HS-5 (cell line): ENCODE results near the gene AAGAB.

Experiments used
- DNase-seq: peaks from one replicate; pipeline ENCODE4 v3.0.0-alpha.2; 2012; ENCODE audit warnings: low read depth

AAGAB gene

GRCh38 chr15:67210555-67211168 lies 43.8 kb downstream of the AAGAB start:
- no peak for DNase-seq

- no peak for DNase-seq
These were observed 46.1 kb downstream of the AAGAB start for GRCh38 chr15:67208396-67208795.

GRCh38 chr15:67207555-67208207 lies 46.8 kb downstream of the AAGAB start:
- DNase-seq: no peak

GRCh38 chr15:67202991-67203390 lies 51.5 kb downstream of the AAGAB start:
- no peak for DNase-seq

DNA sequence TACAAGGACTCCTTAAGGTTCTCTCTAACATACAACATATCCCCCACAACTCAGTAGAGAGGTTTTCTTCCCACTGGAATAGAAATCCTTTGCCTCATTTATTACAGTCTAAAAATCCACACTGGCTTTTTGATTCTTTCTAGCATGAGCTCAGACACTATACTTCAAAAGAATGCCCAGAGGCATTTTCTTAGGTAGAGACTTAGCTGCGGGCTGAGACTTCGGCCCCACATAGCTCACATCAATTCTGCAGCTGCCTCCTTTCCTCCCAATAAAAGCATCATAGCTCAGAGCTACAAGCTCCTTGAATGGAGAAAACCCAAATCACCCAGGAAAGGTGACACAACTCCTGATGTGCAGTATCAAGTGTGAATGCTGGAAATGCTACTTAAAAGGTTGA lies 52.4 kb downstream of the AAGAB start:
- no peak for DNase-seq

DNA sequence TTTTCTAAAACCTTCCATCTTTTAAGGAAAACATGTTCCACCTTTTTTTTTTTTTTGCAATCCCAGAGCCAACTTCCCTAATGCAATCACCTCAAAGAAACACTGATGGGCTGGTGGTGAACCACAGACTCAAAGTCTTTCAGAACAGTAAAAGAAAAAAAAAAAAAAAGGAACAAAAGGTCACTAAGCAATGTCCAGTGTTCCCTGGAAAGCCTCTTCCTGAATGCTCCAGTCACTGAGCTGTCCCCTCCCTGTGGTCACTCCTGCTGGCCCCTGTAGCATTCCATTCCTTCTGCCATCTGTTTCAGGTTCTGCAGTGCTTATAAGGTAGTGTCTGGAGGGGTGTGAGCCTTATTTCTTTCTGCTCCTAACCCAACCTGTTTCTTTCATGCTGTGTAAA lies 53.3 kb downstream of the AAGAB start:
- DNase-seq: no peak

- no peak for DNase-seq
These were observed 54.3 kb downstream of the AAGAB start for GRCh38 chr15:67199881-67200763.

DNA sequence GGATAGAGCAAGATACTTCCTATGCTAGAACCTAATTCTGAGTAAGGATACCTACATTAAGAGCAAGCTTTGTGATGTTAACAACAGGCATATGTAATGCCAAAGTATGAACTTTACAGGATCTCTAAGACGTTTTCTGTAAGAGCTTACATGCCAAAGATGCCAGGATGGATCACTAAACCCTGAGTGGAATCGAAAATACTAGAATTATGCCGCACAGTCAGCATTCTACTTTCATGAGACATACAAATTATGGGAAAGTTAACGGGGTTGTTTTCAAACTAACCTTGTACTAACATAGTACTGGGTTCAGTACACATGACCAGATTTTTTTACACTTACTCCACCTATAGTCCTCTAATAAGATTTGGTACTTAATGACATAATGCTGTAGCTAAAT lies 55.1 kb downstream of the AAGAB start:
- DNase-seq: no peak

GRCh38 chr15:67198157-67198754 lies 56.2 kb downstream of the AAGAB start:
- no peak for DNase-seq

DNA sequence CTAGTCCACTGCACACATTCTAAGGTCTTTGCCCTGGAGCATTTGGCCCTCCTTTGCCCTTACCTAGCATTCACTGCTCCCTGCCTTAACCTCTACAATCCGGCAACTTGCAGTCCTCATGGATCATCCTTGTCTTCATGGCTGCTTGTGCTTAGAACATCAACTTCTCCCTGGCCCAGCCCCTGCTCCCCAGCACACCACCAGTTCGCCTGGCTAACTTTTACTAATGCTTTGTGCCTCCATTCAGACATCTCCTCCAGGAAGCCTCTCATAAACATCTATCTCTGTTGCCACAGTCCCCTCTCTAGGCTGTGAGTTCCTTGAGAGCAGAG lies 57.1 kb downstream of the AAGAB start:
- DNase-seq: no peak

DNA sequence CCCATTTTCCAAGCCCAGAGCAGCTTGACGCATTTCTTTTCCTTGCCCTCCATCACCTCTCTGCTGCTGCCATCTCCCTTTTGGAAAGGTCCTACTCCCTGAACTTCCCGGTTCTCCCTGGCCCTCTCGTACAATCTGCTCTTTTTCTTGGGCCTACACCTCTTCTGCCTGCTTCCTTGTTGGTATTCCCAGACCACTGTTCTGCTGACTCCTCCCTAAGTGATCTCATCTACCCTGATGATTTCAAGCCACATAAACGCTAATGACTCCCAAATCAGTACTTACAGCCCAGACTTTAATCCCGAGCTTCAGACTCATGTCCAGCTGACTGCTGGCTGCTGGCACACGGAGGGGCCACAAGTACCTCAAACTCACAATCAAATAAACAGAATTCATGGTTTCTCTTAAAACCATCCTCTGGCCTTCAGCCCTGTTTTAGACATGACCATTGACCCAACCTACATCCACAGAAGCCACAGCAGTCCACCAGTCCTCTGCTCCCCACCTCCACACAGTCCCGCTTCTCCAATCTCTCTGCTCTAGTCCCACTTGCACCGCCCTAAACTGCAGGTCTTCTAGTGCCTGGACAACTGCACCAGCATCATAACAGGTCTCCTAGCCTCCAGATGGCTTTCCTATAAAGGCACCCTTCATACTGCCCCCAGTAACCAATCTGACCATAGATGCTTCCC lies 57.6 kb downstream of the AAGAB start:
- DNase-seq: peak; percentile 49

DNA sequence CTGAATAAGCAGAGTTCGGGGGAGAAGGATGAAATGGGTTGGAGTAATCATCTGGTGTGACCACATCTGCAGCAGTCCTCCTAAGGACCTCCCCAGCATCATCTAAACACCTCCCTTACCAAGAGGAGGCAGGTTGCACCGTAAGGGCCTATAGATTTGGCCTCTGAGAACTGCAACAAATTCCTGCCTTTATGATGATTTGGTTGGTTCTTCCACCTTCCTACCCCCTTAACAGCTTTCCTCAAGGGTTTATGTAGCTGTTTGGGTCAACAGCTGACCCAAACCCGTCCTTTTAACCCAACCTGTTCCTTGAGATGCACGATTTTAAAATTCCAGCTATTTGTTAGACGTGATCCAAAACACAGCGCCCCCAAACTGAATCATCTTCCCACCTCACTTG lies 58.2 kb downstream of the AAGAB start:
- no peak for DNase-seq

DNA sequence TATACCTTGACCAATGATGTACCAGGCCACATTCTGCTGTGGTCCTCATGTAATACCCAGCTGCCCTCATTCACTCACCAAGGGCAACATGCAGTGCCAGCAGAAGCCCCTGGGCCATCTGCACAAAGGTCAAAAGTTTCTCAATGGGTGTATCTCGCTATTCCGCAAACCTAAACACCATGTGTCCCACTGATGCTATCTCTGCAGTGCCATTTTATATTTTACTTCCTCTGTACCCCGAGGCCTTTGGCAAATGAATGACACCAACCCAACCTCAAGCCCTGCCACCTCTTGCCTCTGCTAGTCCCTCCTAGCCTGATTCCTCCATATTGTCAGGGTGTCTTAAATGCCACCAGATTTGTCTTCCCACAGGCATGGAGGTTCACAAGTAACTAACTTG lies 59.2 kb downstream of the AAGAB start:
- DNase-seq: no peak

DNA sequence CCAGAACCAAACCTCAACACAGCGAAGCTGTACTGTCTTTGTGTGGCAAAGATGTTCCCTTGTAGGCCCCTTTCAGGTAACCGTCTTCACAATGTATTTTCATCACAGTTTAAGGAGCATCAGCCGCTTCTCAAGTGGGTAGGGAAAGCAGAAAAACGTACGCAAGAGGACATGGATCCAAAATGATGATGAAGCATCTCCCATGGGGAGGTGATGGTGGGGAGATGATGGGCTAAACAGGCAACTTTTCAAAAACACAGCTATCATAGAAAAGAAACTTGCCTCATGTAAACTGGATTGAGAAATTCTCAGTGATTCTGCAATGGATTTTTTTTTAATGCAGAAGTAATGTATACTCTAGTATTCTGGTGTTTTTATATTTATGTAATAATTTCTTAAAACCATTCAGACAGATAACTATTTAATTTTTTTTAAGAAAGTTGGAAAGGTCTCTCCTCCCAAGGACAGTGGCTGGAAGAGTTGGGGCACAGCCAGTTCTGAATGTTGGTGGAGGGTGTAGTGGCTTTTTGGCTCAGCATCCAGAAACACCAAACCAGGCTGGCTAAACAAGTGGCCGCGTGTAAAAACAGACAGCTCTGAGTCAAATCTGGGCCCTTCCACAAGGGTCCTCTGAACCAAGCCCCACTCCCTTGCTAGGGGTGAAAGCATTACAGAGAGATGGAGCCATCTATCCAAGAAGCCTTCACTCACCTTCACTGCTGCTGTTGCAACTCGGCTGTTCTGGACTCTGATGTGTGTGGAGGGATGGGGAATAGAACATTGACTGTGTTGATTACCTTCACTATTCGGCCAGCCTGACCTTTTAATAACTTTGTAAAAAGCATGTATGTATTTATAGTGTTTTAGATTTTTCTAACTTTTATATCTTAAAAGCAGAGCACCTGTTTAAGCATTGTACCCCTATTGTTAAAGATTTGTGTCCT lies 60.0 kb downstream of the AAGAB start:
- no peak for DNase-seq

DNA sequence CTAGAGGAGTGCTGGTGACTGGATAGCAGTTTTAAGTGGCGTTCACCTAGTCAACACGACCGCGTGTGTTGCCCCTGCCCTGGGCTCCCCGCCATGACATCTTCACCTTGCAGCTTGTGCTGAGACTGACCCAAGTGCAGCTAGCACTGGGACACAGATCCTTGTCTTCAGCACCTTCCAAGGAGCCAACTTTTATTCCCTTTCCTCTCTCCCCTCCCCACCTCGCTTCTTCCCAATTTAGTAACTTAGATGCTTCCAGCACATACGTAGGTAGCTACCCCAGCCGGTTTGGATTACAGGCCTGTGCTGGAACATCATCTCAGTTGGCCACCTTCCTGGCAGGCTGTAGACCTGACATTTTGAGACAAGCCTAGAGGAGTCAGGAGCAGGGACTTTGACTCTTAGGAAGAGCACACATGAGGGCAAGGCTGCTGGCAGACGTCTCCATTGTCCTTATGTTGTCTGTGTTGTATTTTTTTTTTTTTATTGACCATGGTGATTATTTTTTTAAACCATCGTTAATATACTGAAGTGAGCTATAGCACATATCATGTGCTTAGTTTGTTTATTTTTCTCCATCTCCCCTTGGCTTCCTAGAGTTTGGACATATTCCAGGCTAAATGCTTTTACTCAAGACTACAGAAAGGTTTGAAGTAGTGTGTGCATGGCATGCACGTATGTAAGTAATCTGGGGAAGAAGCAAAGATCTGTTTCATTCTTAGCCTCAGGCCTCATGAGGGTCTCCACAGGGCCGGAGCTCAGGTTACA lies 61.1 kb downstream of the AAGAB start:
- no peak for DNase-seq

DNA sequence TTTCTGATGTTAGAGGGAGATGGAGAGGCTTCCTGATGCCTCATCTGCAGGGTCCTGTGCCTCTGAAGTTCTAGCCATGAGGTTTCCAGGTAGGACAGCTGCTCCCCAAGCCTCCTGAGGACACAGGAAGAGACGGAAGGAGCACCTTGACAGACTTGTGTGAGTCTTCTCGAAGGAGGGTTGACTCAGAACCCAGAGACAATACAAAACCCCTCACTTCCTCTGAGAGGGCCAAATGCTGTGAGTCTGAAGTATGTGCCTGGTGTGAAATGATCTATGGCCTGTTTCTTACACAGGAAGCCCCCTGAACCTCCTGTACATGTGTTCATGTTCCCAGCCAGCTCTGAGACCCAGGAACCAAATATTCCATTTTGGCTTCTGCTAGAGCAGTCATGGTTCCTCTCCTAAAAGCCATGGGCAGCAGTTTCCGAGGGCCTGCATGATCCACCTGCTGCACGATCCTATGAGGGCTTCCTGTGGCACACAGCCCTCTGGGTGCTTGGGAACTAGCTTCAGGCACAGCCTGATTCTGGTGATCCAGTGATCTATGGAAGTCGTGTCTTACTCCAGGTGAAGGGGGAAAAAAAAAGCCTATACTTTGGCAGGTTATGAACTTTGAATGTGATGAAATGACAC lies 62.2 kb downstream of the AAGAB start:
- DNase-seq: no peak

- no peak for DNase-seq
These were observed 63.6 kb downstream of the AAGAB start for GRCh38 chr15:67190813-67191212.

DNA sequence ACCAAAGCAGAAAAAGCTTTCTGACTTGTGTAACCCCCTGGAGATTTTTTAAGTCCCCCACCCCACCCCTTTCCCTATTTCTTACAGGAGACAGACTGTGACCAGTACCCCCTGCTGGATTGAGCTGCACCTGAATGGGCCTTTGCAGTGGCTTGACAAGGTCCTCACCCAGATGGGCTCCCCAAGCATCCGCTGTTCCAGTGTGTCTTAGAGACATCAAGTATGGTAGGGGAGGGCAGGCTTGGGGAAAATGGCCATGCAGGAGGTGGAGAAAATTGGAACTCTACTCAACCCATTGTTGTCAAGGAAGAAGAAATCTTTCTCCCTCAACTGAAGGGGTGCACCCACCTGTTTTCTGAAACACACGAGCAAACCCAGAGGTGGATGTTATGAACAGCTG lies 64.1 kb downstream of the AAGAB start:
- no peak for DNase-seq

DNA sequence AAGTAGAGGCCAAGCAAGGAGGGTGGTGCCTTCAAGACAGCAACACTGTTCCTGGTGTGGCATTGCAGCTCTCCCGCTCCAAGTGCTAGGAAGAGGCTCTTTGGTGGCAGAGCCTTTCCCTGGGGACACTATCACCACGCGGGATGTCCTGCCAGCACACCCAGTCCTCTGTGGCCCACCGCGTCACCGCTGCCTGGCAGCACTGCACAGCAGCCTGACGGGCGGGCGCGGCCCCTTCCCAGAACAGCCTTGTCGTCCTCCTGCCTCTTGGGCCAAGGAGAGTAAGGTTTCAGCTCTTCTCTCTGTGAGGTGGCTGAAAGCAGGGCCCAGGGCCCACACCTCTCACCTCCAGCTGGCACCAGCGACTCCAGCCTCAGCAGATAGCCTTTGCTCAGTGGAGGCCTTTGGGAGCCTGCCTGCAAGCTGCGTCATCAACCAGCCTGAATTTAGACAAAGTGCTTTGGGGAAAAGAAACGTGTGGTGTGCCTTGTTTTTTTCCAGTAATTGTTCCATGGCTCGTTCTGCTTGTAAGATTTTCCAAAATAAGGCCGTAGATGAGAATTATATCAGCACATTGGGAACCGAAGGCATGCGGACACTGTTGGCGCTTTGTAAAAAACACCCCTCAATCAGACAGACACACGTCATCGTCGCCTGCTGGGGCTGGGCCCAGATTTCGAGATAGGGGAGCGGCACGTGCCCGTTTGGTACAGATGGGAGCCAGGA lies 65.0 kb downstream of the AAGAB start:
- DNase-seq: no peak
